H1 (cell line): ENCODE data around the gene SLC8B1. TPM values are rescaled to one million over a fixed set of nuclear protein-coding genes. Genes with fewer than 3 reads are reported as not detected.

Source experiments
- CTCF ChIA-PET: fragments of 300-600 bp; sonication (Branson Sonifier 250); formaldehyde crosslinking; loops from one replicate; lab custom pipeline; 2021; ENCODE audit not compliant: partially characterized antibody; lab: Charles Lee
- POLR2A ChIA-PET: fragments of 300-600 bp; sonication (Branson Sonifier 250); formaldehyde crosslinking; loops from one replicate; lab custom pipeline; 2021; ENCODE audit warnings: inconsistent platforms; ENCODE audit not compliant: partially characterized antibody; lab: Charles Lee
- DNase-seq, 2 experiments: peaks; one replicate each; pipeline versions ENCODE4 v3.0.0 to v3.0.0-alpha.2; 2010 to 2022; ENCODE audit warnings: low spot score in 2 of 2, low read depth in 1 of 2, mixed read lengths in 1 of 2
- FAIRE-seq: peaks from 2 replicates; lab custom pipeline; 2011; peaks lifted over from hg19 to GRCh38; lab: Jason Lieb, UNC
- H2AFZ ChIP-seq: 2 replicates; pipeline ENCODE4 v1.8.1; 2012; ENCODE audit warnings: low read length, inconsistent platforms
- H2AK5ac ChIP-seq: 2 replicates; pipeline ENCODE4 v1.6.1; 2013; ENCODE audit warnings: low read depth, low read length
- H2BK120ac ChIP-seq: replicated peaks from 2 replicates; pipeline ENCODE3; 2013; ENCODE audit warnings: low read depth, low read length, inconsistent platforms
- H2BK12ac ChIP-seq: 2 replicates; pipeline ENCODE4 v1.6.1; 2013; ENCODE audit warnings: low read depth, low read length
- H2BK15ac ChIP-seq: 2 replicates; pipeline ENCODE4 v1.6.1; 2013; ENCODE audit warnings: low read length
- H2BK20ac ChIP-seq: 2 replicates; pipeline ENCODE4 v1.6.1; 2013; ENCODE audit warnings: low read length
- H2BK5ac ChIP-seq: 2 replicates; pipeline ENCODE4 v1.6.1; 2013; ENCODE audit warnings: low read depth, low read length
- H3K14ac ChIP-seq: 2 replicates; pipeline ENCODE4 v1.6.1; 2013; ENCODE audit warnings: inconsistent platforms; ENCODE audit not compliant: insufficient read length
- H3K18ac ChIP-seq: 2 replicates; pipeline ENCODE4 v1.6.1; 2013; ENCODE audit warnings: low read length; ENCODE audit errors: extremely low read depth
- H3K23ac ChIP-seq: 2 replicates; pipeline ENCODE4 v1.6.1; 2013; ENCODE audit warnings: inconsistent platforms; ENCODE audit not compliant: insufficient read length
- H3K23me2 ChIP-seq: 2 replicates; pipeline ENCODE4 v1.6.1; 2013; ENCODE audit warnings: low read depth, low read length
- H3K27ac ChIP-seq: 2 replicates; pipeline ENCODE4 v1.6.1; 2011; ENCODE audit warnings: low read depth, low read length, inconsistent platforms
- H3K27me3 ChIP-seq, 4 experiments: replicated peaks in 1 of 4; 1 replicate in 1 of 4; 2 replicates in 3 of 4; pipeline versions ENCODE4 v1.6.1 to v1.8.1; 2011 to 2013; ENCODE audit warnings: low read length in 3 of 4, mild to moderate bottlenecking in 3 of 4, inconsistent platforms in 2 of 4, mixed read lengths in 2 of 4, moderate library complexity in 1 of 4; ENCODE audit not compliant: control insufficient read depth in 3 of 4, insufficient read depth in 3 of 4; ENCODE audit errors: extremely low read depth in 1 of 4
- H3K36me3 ChIP-seq, 4 experiments: 2 replicates each; pipeline versions ENCODE4 v1.6.1 to v1.8.1; 2011 to 2013; ENCODE audit warnings: mild to moderate bottlenecking in 4 of 4, low read length in 3 of 4, moderate library complexity in 2 of 4, control low read depth in 1 of 4, inconsistent platforms in 1 of 4; ENCODE audit not compliant: insufficient read depth in 4 of 4, control insufficient read depth in 2 of 4
- H3K4ac ChIP-seq: replicated peaks from 2 replicates; pipeline ENCODE3; 2013; ENCODE audit warnings: low read length, low read depth, mixed read lengths, inconsistent platforms; ENCODE audit not compliant: insufficient read length
- H3K4me1 ChIP-seq, 4 experiments: replicated peaks in 1 of 4; 1 replicate in 1 of 4; 2 replicates in 3 of 4; pipeline versions ENCODE4 v1.6.1 to v1.8.1; 2011 to 2013; ENCODE audit warnings: low read length in 3 of 4, inconsistent platforms in 2 of 4, mixed read lengths in 1 of 4; ENCODE audit not compliant: insufficient read depth in 4 of 4, control insufficient read depth in 3 of 4
- H3K4me2 ChIP-seq, 2 experiments: 2 replicates each; pipeline versions ENCODE4 v1.6.1 to v1.8.1; 2011 to 2013; ENCODE audit warnings: low read depth in 2 of 2, low read length in 2 of 2, control low read depth in 1 of 2, inconsistent platforms in 1 of 2, mild to moderate bottlenecking in 1 of 2; ENCODE audit not compliant: insufficient read depth in 1 of 2
- H3K4me3 ChIP-seq, 4 experiments: fragments of 200-600, 300-600 bp in 1 of 4; sonication (generic), shearing (Covaris generic), sonication (Bioruptor Twin) in 1 of 4; 2 replicates each; pipeline versions ENCODE4 v1.5.1 to v1.8.1; 2011 to 2016; ENCODE audit warnings: low read length in 4 of 4, low read depth in 3 of 4, control low read depth in 2 of 4, inconsistent platforms in 2 of 4, mild to moderate bottlenecking in 2 of 4, mixed read lengths in 1 of 4, moderate library complexity in 1 of 4; ENCODE audit not compliant: insufficient read depth in 2 of 4; ENCODE audit errors: extremely low read depth in 1 of 4
- H3K56ac ChIP-seq: replicated peaks from 2 replicates; pipeline ENCODE3; 2013; ENCODE audit warnings: low read depth, mild to moderate bottlenecking, mixed read lengths, low read length, inconsistent platforms; ENCODE audit not compliant: insufficient read length
- H3K79me1 ChIP-seq: 2 replicates; pipeline ENCODE4 v1.6.1; 2013; ENCODE audit warnings: low read depth, low read length, control low read depth
- H3K79me2 ChIP-seq, 2 experiments: 2 replicates each; pipeline versions ENCODE4 v1.6.1 to v1.8.1; 2012 to 2013; ENCODE audit warnings: low read length in 2 of 2, mild to moderate bottlenecking in 2 of 2, inconsistent platforms in 1 of 2; ENCODE audit not compliant: insufficient read depth in 2 of 2, control insufficient read depth in 1 of 2
- H3K9ac ChIP-seq, 4 experiments: replicated peaks in 1 of 4; 1 replicate in 1 of 4; 2 replicates in 3 of 4; pipeline versions ENCODE4 v1.6.1 to v1.8.1; 2011 to 2013; ENCODE audit warnings: low read depth in 3 of 4, low read length in 3 of 4, control low read depth in 2 of 4, mild to moderate bottlenecking in 2 of 4, moderate library complexity in 2 of 4, inconsistent platforms in 1 of 4; ENCODE audit errors: extremely low read depth in 1 of 4
- H3K9me3 ChIP-seq, 2 experiments: 2 replicates each; pipeline versions ENCODE4 v1.6.1 to v1.8.1; 2012 to 2013; ENCODE audit warnings: mild to moderate bottlenecking in 2 of 2, moderate library complexity in 2 of 2, control low read depth in 1 of 2, inconsistent platforms in 1 of 2, low read depth in 1 of 2, low read length in 1 of 2, mixed read lengths in 1 of 2; ENCODE audit not compliant: insufficient read depth in 2 of 2
- H4K20me1 ChIP-seq, 2 experiments: replicated peaks in 1 of 2; 2 replicates each; pipeline versions ENCODE3 to v1.8.1; 2011 to 2013; ENCODE audit warnings: inconsistent platforms in 2 of 2, low read length in 2 of 2, mild to moderate bottlenecking in 1 of 2; ENCODE audit not compliant: insufficient read depth in 2 of 2, control insufficient read depth in 1 of 2
- H4K5ac ChIP-seq: 2 replicates; pipeline ENCODE4 v1.6.1; 2013; ENCODE audit warnings: low read length, low read depth, mixed read lengths, inconsistent platforms; ENCODE audit not compliant: insufficient read length
- H4K8ac ChIP-seq: 2 replicates; pipeline ENCODE4 v1.8.0; 2013; ENCODE audit warnings: mild to moderate bottlenecking, moderate library complexity, low read length, inconsistent platforms; ENCODE audit not compliant: insufficient read depth; ENCODE audit errors: extremely low read depth
- H4K91ac ChIP-seq: replicated peaks from 2 replicates; pipeline ENCODE3; 2013; ENCODE audit warnings: low read length, mixed read lengths, inconsistent platforms; ENCODE audit not compliant: insufficient read length
- CTCF ChIP-seq, 3 experiments: IDR thresholded peaks; 1 replicate in 2 of 3; 2 replicates in 1 of 3; pipeline versions ENCODE4 v1.5.1 to v1.6.1; 2011; ENCODE audit warnings: low read length in 3 of 3, mild to moderate bottlenecking in 3 of 3, inconsistent platforms in 2 of 3, low read depth in 1 of 3, moderate library complexity in 1 of 3; ENCODE audit not compliant: insufficient read depth in 1 of 3; ENCODE audit errors: control extremely low read depth in 1 of 3
- GABPA ChIP-seq: IDR thresholded peaks from 2 replicates; pipeline ENCODE4 v1.6.1; 2011; ENCODE audit warnings: mild to moderate bottlenecking, low read length, moderate library complexity, borderline replicate concordance; ENCODE audit not compliant: insufficient read depth
- GTF2F1 ChIP-seq: IDR thresholded peaks from 2 replicates; pipeline ENCODE4 v1.6.1; 2012; ENCODE audit warnings: low read depth, low read length, improper control_type of control experiment, borderline replicate concordance
- NRF1 ChIP-seq: IDR thresholded peaks from 2 replicates; pipeline ENCODE4 v1.6.1; 2011; ENCODE audit warnings: mild to moderate bottlenecking, low read depth, low read length, improper control_type of control experiment
- RAD21 ChIP-seq, 2 experiments: IDR thresholded peaks in 1 of 2; conservative IDR thresholded peaks in 1 of 2; 2 replicates each; pipeline ENCODE4 v1.6.1; 2011; ENCODE audit warnings: low read depth in 2 of 2, low read length in 2 of 2, improper control_type of control experiment in 1 of 2, inconsistent platforms in 1 of 2, mild to moderate bottlenecking in 1 of 2, moderate library complexity in 1 of 2
- SUZ12 ChIP-seq: fragments of 200-600 bp; sonication (generic); IDR thresholded peaks from 2 replicates; pipeline ENCODE4 v1.6.1; 2012; ENCODE audit warnings: mild to moderate bottlenecking, inconsistent platforms, low read length, moderate library complexity, mixed read lengths
- TAF7 ChIP-seq: optimal IDR thresholded peaks from 2 replicates; pipeline ENCODE3; 2011; ENCODE audit warnings: low read depth, mild to moderate bottlenecking, inconsistent platforms, low read length, moderate library complexity, borderline replicate concordance
- USF2 ChIP-seq: IDR thresholded peaks from 2 replicates; pipeline ENCODE4 v1.6.1; 2011; ENCODE audit warnings: low read length, improper control_type of control experiment
- WGBS, 2 experiments: shearing (Covaris generic) in 1 of 2; methylation state at CpG; one replicate each; pipeline versions ENCODE4 v1.1.6 to v1.1.7; 2013 to 2015; ENCODE audit warnings: low lambda C conversion rate in 2 of 2, mixed read lengths in 2 of 2, inconsistent platforms in 1 of 2, low coverage in 1 of 2, missing lambda C conversion rate in 1 of 2; ENCODE audit not compliant: insufficient replicate concordance in 2 of 2, insufficient coverage in 1 of 2, insufficient read length in 1 of 2; ENCODE audit errors: extremely low coverage in 1 of 2, missing lambda C conversion rate in 1 of 2; 5-methylcytosine and 5-hydroxymethylcytosine counted together
- polyA plus RNA-seq, 7 experiments: library from polyadenylated mRNA; depleted of rRNA in 3 of 7; stranded (reverse) in 5 of 7; unstranded in 2 of 7; fragments of >200 nt in 5 of 7; fragments of 200-250 nt in 2 of 7; gene quantifications; 1 replicate in 5 of 7; 2 replicates in 1 of 7; 4 replicates in 1 of 7; pipeline versions ENCODE4 v1.2.1 to v1.2.3, GENCODE V29; 2011 to 2013; ENCODE audit warnings: missing spikeins in 2 of 7, mixed read lengths in 2 of 7
- total RNA-seq: library from RNA; stranded (reverse); fragmentation: NEBNext Ultra II Directional; extraction: Animal tissue kit (Norgen Biotek cat#: 25700); gene quantifications from 2 replicates; pipeline ENCODE4 v1.2.1, GENCODE V29; 2021

The SLC8B1 gene
- total and polyA plus RNA-seq, 2 of the 8 experiments (the other 6 are each of a cell fraction or from before 2014, with no cell fraction given) = 11.2 to 19.1 TPM

- H3K14ac ChIP-seq = no peak overlapping the region
- no peak overlapping the region for H2BK20ac ChIP-seq
- H2AFZ ChIP-seq = no peak overlapping the region
- DNase-seq (no peak), FAIRE-seq (no peak)
- peaks cover 5% of the 10 kb centered on the region; the same call in 1 of the 2 replicates for H3K23me2 ChIP-seq
- H2BK120ac ChIP-seq = no peak overlapping the region
- no peak overlapping the region for H3K18ac ChIP-seq
- no peak overlapping the region for H4K5ac ChIP-seq
- H2AK5ac ChIP-seq = no peak overlapping the region
- WGBS, 2 experiments = 92% methylated on average over 6 of the region's 6 CpGs; no CpG with 5 or more reads in 1 of the 2 experiments
- H4K8ac ChIP-seq = no peak overlapping the region
- H3K27me3 ChIP-seq = no peaks in the 10 kb centered on the region
- POLR2A ChIA-PET = no interaction called here
- H4K91ac ChIP-seq = no peak overlapping the region
- no peak overlapping the region for H3K4me2 ChIP-seq
- H2BK12ac ChIP-seq = no peak overlapping the region
- H3K9me3 ChIP-seq = no peaks in the 10 kb centered on the region
- H3K36me3 ChIP-seq = peaks cover 0 to 4% (median 0%) of the 10 kb centered on the region in 4 experiments; a peak in 4 of 8 replicates
- no peaks in the 10 kb centered on the region for H3K4me1 ChIP-seq
- no peak overlapping the region for H2BK15ac ChIP-seq
- no peak overlapping the region for H3K27ac ChIP-seq
- no peak overlapping the region for H3K56ac ChIP-seq
- peaks cover 3 to 7% of the 10 kb centered on the region in 2 experiments for H4K20me1 ChIP-seq
- CTCF ChIA-PET = interaction anchor here (0.7 to 1.7 kb wide), 3 partner anchors 13 to 59 kb away, joined by 3 to 4 read pairs (median 3); no protein-coding TSS in a partner anchor
- H3K9ac ChIP-seq = no peak overlapping the region
- H3K23ac ChIP-seq = no peak overlapping the region
- H3K4me3 ChIP-seq = no peak overlapping the region
- H3K79me2 ChIP-seq = no peaks in the 10 kb centered on the region
- H2BK5ac ChIP-seq = no peak overlapping the region
- H3K4ac ChIP-seq = no peak overlapping the region
- peaks cover 6% of the 10 kb centered on the region; the same call in 1 of the 2 replicates for H3K79me1 ChIP-seq
- TF ChIP-seq TAF7 (no peak), CTCF (IDR thresholded peaks at IDR 0.05; ENCODE audit: control extremely low read depth in 1 of 3, insufficient read depth in 1 of 3, low read depth in 1 of 3, low read length in 3 of 3) (no peak), GTF2F1 (no peak), GABPA (no peak), SUZ12 (no peak), NRF1 (no peak), USF2 (no peak), RAD21 (IDR thresholded peaks at IDR 0.05 in 1 of 2, conservative IDR thresholded peaks at IDR 0.05 in 1 of 2; ENCODE audit: low read depth in 2 of 2, low read length in 2 of 2) (no peak)
These were observed 34.6 kb upstream of the SLC8B1 start for GRCh38 chr12:113369391-113369985.
